ENCODE measurements around the gene CTAGE9. TPM values are rescaled to one million over a fixed set of nuclear protein-coding genes. Genes with fewer than 3 reads are reported as not detected.
"Not testable (repeated sequence)": the region's sequence is repeated elsewhere in the genome, so short reads cannot be mapped to it uniquely, and the experiment has no call there.

CTAGE9 gene
- total and polyA plus RNA-seq, 2 donors (not counting 1 experiment from before 2014, with no cell fraction given), result not detected

DNA sequence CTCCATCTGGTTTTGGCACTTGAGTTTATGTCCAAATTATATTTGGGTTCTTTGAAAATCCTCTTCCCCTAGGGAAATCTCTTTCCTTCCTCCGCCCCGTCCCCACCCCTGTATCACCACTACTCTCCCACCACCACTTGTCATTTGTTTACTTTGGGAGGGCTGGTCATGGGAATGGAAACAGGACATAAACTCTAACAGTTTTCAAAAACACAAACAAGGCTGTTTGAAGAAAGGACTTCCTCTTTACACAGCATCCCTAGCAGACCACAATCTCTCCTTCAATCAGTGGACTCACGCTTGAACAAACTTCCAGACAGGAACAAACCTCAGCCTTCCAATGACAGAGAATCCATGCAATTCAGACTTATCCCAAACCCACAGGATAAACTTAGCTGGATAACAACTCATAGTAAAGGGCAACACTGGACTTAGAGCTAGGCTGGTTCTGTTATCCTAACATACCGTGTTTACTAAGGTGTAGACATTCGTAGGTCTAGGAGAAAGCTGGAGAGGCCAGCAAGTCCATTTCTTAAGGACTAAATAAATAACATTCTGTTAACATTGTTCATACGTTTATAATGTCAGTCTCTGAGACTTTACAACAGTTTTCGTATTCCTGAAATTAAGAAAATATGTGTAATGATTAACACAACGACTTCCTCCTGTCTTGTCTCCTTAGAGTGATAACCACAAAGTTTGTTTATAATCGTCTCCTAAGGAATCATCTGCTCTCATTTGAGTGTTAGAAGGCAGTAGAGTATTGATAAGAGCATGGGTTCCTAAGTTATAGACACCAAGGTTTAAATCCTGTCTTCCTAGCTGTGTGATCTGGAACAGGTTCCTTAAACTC lies 44.1 kb upstream of the CTAGE9 start:
- H3K27ac ChIP-seq (ENCODE audit: low read length in 2 of 2), result no peak overlapping the region
- no peak overlapping the region for H3K4me2 ChIP-seq (replicated peaks; ENCODE audit: low read depth, low read length, poor library complexity, severe bottlenecking)
- H3K79me2 ChIP-seq (ENCODE audit: control insufficient read depth, insufficient read depth, low read length), result no peaks in the 10 kb centered on the region
- H3K9me3 ChIP-seq (ENCODE audit: control extremely low read depth in 1 of 3, control insufficient read depth in 2 of 3, insufficient read depth in 1 of 3, low read length in 2 of 3), result peaks cover 0 to 3% (median 0%) of the 10 kb centered on the region in 3 donors
- no peak overlapping the region for H3K27ac Mint-ChIP-seq
- no peak overlapping the region for H2AFZ ChIP-seq (ENCODE audit: insufficient read depth, low read depth, low read length, poor library complexity, severe bottlenecking)
- DNase-seq, result no peak
- no peaks in the 10 kb centered on the region for H3K9me3 Mint-ChIP-seq (ENCODE audit: insufficient read depth)
- WGBS (ENCODE audit: insufficient coverage), result no CpG with 5 or more reads among the region's 9 CpGs
- no peak for ATAC-seq (ENCODE audit: low read depth)
- no peak overlapping the region for H3K4me3 ChIP-seq (ENCODE audit: control extremely low read depth in 1 of 5, extremely low read depth in 1 of 5, insufficient read depth in 1 of 5, low read depth in 2 of 5, low read length in 4 of 5)
- no peak for TF ChIP-seq EZH2 (IDR thresholded peaks at IDR 0.05; ENCODE audit: borderline replicate concordance, insufficient read depth, low read depth, low read length, poor library complexity, severe bottlenecking)
- no peak for TF ChIP-seq CTCF (IDR thresholded peaks at IDR 0.05)
- H3K4me3 Mint-ChIP-seq, result no peak overlapping the region
- ChIA-PET POLR2A (no interaction called here), CTCF (no interaction called here)
- intact Hi-C loops (cut with micrococcal nuclease), result no loop called here
- H3K27me3 ChIP-seq (replicated peaks in 1 of 4; ENCODE audit: control extremely low read depth in 1 of 4, control insufficient read depth in 3 of 4, insufficient read depth in 4 of 4, low read length in 3 of 4), result no peaks in the 10 kb centered on the region
- no peak overlapping the region for H3K9ac ChIP-seq (ENCODE audit: low read length)
- no peaks in the 10 kb centered on the region for H3K36me3 ChIP-seq (replicated peaks in 1 of 2; ENCODE audit: control extremely low read depth in 1 of 2, control insufficient read depth in 1 of 2, extremely low read depth in 1 of 2, insufficient read depth in 2 of 2, low read length in 1 of 2)
- H4K20me1 ChIP-seq (ENCODE audit: control insufficient read depth, insufficient read depth, low read length, poor library complexity, severe bottlenecking), result no peaks in the 10 kb centered on the region
- H3K4me1 ChIP-seq (ENCODE audit: control insufficient read depth in 2 of 2, insufficient read depth in 2 of 2, low read length in 2 of 2), result no peaks in the 10 kb centered on the region
- H3K27me3 Mint-ChIP-seq, result peaks cover 37% of the 10 kb centered on the region
- H3K4me1 Mint-ChIP-seq, result no peaks in the 10 kb centered on the region

GRCh38 chr6:131754088-131754487 lies 43.3 kb upstream of the CTAGE9 start:
- H3K9me3 Mint-ChIP-seq (ENCODE audit: insufficient read depth), result no peaks in the 10 kb centered on the region
- Histone ChIP-seq H3K27me3 (replicated peaks in 1 of 4; ENCODE audit: control extremely low read depth in 1 of 4, control insufficient read depth in 3 of 4, insufficient read depth in 4 of 4, low read length in 3 of 4) (no peaks in the 10 kb centered on the region), H3K36me3 (replicated peaks in 1 of 2; ENCODE audit: control extremely low read depth in 1 of 2, control insufficient read depth in 1 of 2, extremely low read depth in 1 of 2, insufficient read depth in 2 of 2, low read length in 1 of 2) (no peaks in the 10 kb centered on the region), H3K27ac (ENCODE audit: low read length in 2 of 2) (no peak overlapping the region), H2AFZ (ENCODE audit: insufficient read depth, low read depth, low read length, poor library complexity, severe bottlenecking) (no peak overlapping the region), H3K9ac (ENCODE audit: low read length) (no peak overlapping the region), H3K9me3 (ENCODE audit: control extremely low read depth in 1 of 3, control insufficient read depth in 2 of 3, insufficient read depth in 1 of 3, low read length in 2 of 3) (peaks cover 0 to 3% (median 0%) of the 10 kb centered on the region in 3 donors), H3K4me1 (ENCODE audit: control insufficient read depth in 2 of 2, insufficient read depth in 2 of 2, low read length in 2 of 2) (no peaks in the 10 kb centered on the region), H3K79me2 (ENCODE audit: control insufficient read depth, insufficient read depth, low read length) (no peaks in the 10 kb centered on the region), H3K4me2 (replicated peaks; ENCODE audit: low read depth, low read length, poor library complexity, severe bottlenecking) (no peak overlapping the region), H4K20me1 (ENCODE audit: control insufficient read depth, insufficient read depth, low read length, poor library complexity, severe bottlenecking) (no peaks in the 10 kb centered on the region), H3K4me3 (ENCODE audit: control extremely low read depth in 1 of 5, extremely low read depth in 1 of 5, insufficient read depth in 1 of 5, low read depth in 2 of 5, low read length in 4 of 5) (no peak overlapping the region)
- WGBS (ENCODE audit: insufficient coverage), result no CpG with 5 or more reads among the region's 1 CpG
- ATAC-seq (ENCODE audit: low read depth) (no peak), DNase-seq (no peak)
- H3K27me3 Mint-ChIP-seq, result peaks cover 37% of the 10 kb centered on the region
- ChIA-PET POLR2A (no interaction called here), CTCF (no interaction called here)
- H3K27ac Mint-ChIP-seq, result no peak overlapping the region
- H3K4me1 Mint-ChIP-seq, result no peaks in the 10 kb centered on the region
- TF ChIP-seq EZH2 (IDR thresholded peaks at IDR 0.05; ENCODE audit: borderline replicate concordance, insufficient read depth, low read depth, low read length, poor library complexity, severe bottlenecking), result no peak
- intact Hi-C loops (cut with micrococcal nuclease), result no loop called here
- no peak overlapping the region for H3K4me3 Mint-ChIP-seq

GRCh38 chr6:131751012-131751715 lies 40.3 kb upstream of the CTAGE9 start:
- intact Hi-C loops (cut with micrococcal nuclease); H3K27ac Mint-ChIP-seq; H3K79me2 ChIP-seq (ENCODE audit: control insufficient read depth, insufficient read depth, low read length); H3K36me3 ChIP-seq (replicated peaks in 1 of 2; ENCODE audit: control extremely low read depth in 1 of 2, control insufficient read depth in 1 of 2, extremely low read depth in 1 of 2, insufficient read depth in 2 of 2, low read length in 1 of 2); H3K4me2 ChIP-seq (replicated peaks; ENCODE audit: low read depth, low read length, poor library complexity, severe bottlenecking); H3K9ac ChIP-seq (ENCODE audit: low read length); H3K27ac ChIP-seq (ENCODE audit: low read length in 2 of 2); H3K4me3 ChIP-seq (ENCODE audit: control extremely low read depth in 1 of 5, extremely low read depth in 1 of 5, insufficient read depth in 1 of 5, low read depth in 2 of 5, low read length in 4 of 5); POLR2A ChIA-PET; H2AFZ ChIP-seq (ENCODE audit: insufficient read depth, low read depth, low read length, poor library complexity, severe bottlenecking); ATAC-seq (ENCODE audit: low read depth); DNase-seq; H3K4me3 Mint-ChIP-seq; H3K4me1 ChIP-seq (ENCODE audit: control insufficient read depth in 2 of 2, insufficient read depth in 2 of 2, low read length in 2 of 2); H4K20me1 ChIP-seq (ENCODE audit: control insufficient read depth, insufficient read depth, low read length, poor library complexity, severe bottlenecking); CTCF ChIA-PET; H3K9me3 Mint-ChIP-seq (ENCODE audit: insufficient read depth); H3K9me3 ChIP-seq (ENCODE audit: control extremely low read depth in 1 of 3, control insufficient read depth in 2 of 3, insufficient read depth in 1 of 3, low read length in 2 of 3); H3K27me3 ChIP-seq (replicated peaks in 1 of 4; ENCODE audit: control extremely low read depth in 1 of 4, control insufficient read depth in 3 of 4, insufficient read depth in 4 of 4, low read length in 3 of 4); H3K4me1 Mint-ChIP-seq: not testable (repeated sequence)
- peaks cover 22% of the 10 kb centered on the region for H3K27me3 Mint-ChIP-seq
- WGBS (ENCODE audit: insufficient coverage), result 95% methylated on average over 5 of the region's 10 CpGs
